WTC11 (cell line): ENCODE data around the gene CZIB. TPM values are rescaled to one million over a fixed set of nuclear protein-coding genes. Genes with fewer than 3 reads are reported as not detected.

Experiments
- ATF1 ChIP-seq: sonication (generic); formaldehyde crosslinking; IDR thresholded peaks from 2 replicates; pipeline ENCODE4 v1.8.1; 2023; ENCODE audit warnings: mild to moderate bottlenecking, moderate library complexity, missing genetic modification reagents
- ELF4 ChIP-seq: sonication (generic); formaldehyde crosslinking; IDR thresholded peaks from 2 replicates; pipeline ENCODE4 v1.8.1; 2022; ENCODE audit warnings: low read depth, mild to moderate bottlenecking, moderate library complexity, missing genetic modification reagents
- ESRRA ChIP-seq: sonication (generic); formaldehyde crosslinking; IDR thresholded peaks from 2 replicates; pipeline ENCODE4 v1.8.1; 2022; ENCODE audit warnings: mild to moderate bottlenecking, missing genetic modification reagents, borderline replicate concordance
- ETV6 ChIP-seq: sonication (generic); formaldehyde crosslinking; IDR thresholded peaks from 2 replicates; pipeline ENCODE4 v1.8.1; 2022; ENCODE audit warnings: mild to moderate bottlenecking, missing genetic modification reagents
- FOXJ3 ChIP-seq: sonication (generic); formaldehyde crosslinking; IDR thresholded peaks from 2 replicates; pipeline ENCODE4 v1.9.0; 2021; ENCODE audit warnings: missing genetic modification reagents, mild to moderate bottlenecking, borderline replicate concordance
- FOXP1 ChIP-seq: sonication (generic); formaldehyde crosslinking; IDR thresholded peaks from 2 replicates; pipeline ENCODE4 v1.8.0; 2022; ENCODE audit warnings: missing genetic modification reagents, mild to moderate bottlenecking, moderate library complexity, borderline replicate concordance
- GTF2I ChIP-seq: fragments of 250-450 bp; sonication (Bioruptor Pico); conservative IDR thresholded peaks from 2 replicates; pipeline ENCODE4 v1.4.0; 2021; ENCODE audit warnings: mild to moderate bottlenecking
- JAZF1 ChIP-seq: fragments of 250-450 bp; sonication (Bioruptor Pico); IDR thresholded peaks from 2 replicates; pipeline ENCODE4 v1.9.0; 2021; ENCODE audit warnings: moderate library complexity, mild to moderate bottlenecking, inconsistent platforms
- KAT7 ChIP-seq: sonication (generic); formaldehyde crosslinking; IDR thresholded peaks from 2 replicates; pipeline ENCODE4 v1.8.1; 2023; ENCODE audit warnings: missing genetic modification reagents, mild to moderate bottlenecking, borderline replicate concordance
- MYBL2 ChIP-seq: sonication (generic); formaldehyde crosslinking; IDR thresholded peaks from 2 replicates; pipeline ENCODE4 v1.8.1; 2023; ENCODE audit warnings: mild to moderate bottlenecking, moderate library complexity, missing genetic modification reagents
- NFATC4 ChIP-seq: fragments of 250-450 bp; sonication (Bioruptor Pico); IDR thresholded peaks from 2 replicates; pipeline ENCODE4 v1.9.0; 2021; ENCODE audit warnings: mild to moderate bottlenecking
- NFYB ChIP-seq: sonication (generic); formaldehyde crosslinking; conservative IDR thresholded peaks from 2 replicates; pipeline ENCODE4 v1.8.0; 2022; ENCODE audit warnings: low read depth, missing genetic modification reagents
- NR2C2 ChIP-seq: sonication (generic); formaldehyde crosslinking; IDR thresholded peaks from 2 replicates; pipeline ENCODE4 v1.8.0; 2022; ENCODE audit warnings: mild to moderate bottlenecking, missing genetic modification reagents
- SMAD4 ChIP-seq: sonication (generic); formaldehyde crosslinking; IDR thresholded peaks from 2 replicates; pipeline ENCODE4 v1.8.0; 2022; ENCODE audit warnings: mild to moderate bottlenecking, missing genetic modification reagents
- TEAD1 ChIP-seq: sonication (generic); formaldehyde crosslinking; IDR thresholded peaks from 2 replicates; pipeline ENCODE4 v1.8.0; 2022; ENCODE audit warnings: mild to moderate bottlenecking, missing genetic modification reagents
- ZNF263 ChIP-seq: sonication (generic); formaldehyde crosslinking; IDR thresholded peaks from 2 replicates; pipeline ENCODE4 v1.8.1; 2022; ENCODE audit warnings: low read depth, mild to moderate bottlenecking, moderate library complexity, missing genetic modification reagents
- total RNA-seq: library from RNA; stranded (reverse); gene quantifications from 3 replicates; pipeline ENCODE4 v1.2.3, GENCODE V29; 2021
- TF ChIP-seq, protein P1 (sequence below): sonication (generic); formaldehyde crosslinking; IDR thresholded peaks from 2 replicates; pipeline ENCODE4 v1.8.0; 2022; ENCODE audit warnings: mild to moderate bottlenecking, missing genetic modification reagents
- TF ChIP-seq, protein P2 (sequence below): sonication (generic); formaldehyde crosslinking; IDR thresholded peaks from 2 replicates; pipeline ENCODE4 v1.8.1; 2022; ENCODE audit warnings: mild to moderate bottlenecking, missing genetic modification reagents, moderate library complexity, borderline replicate concordance
- TF ChIP-seq, protein P3 (sequence below): sonication (generic); formaldehyde crosslinking; IDR thresholded peaks from 2 replicates; pipeline ENCODE4 v1.8.1; 2023; ENCODE audit warnings: mild to moderate bottlenecking, missing genetic modification reagents
- TF ChIP-seq, protein P4 (sequence below): sonication (generic); formaldehyde crosslinking; conservative IDR thresholded peaks from 2 replicates; pipeline ENCODE4 v1.8.1; 2023; ENCODE audit warnings: mild to moderate bottlenecking, low read depth, missing genetic modification reagents, moderate library complexity
- TF ChIP-seq, protein P5 (sequence below): sonication (generic); formaldehyde crosslinking; IDR thresholded peaks from 2 replicates; pipeline ENCODE4 v1.8.0; 2022; ENCODE audit warnings: mild to moderate bottlenecking, missing genetic modification reagents
- TF ChIP-seq, protein P6 (sequence below): sonication (generic); formaldehyde crosslinking; IDR thresholded peaks from 2 replicates; pipeline ENCODE4 v1.8.0; 2022; ENCODE audit warnings: mild to moderate bottlenecking, missing genetic modification reagents
- TF ChIP-seq, protein P7 (sequence below): fragments of 250-450 bp; sonication (Bioruptor Pico); IDR thresholded peaks from 2 replicates; pipeline ENCODE4 v1.9.0; 2021; ENCODE audit warnings: moderate library complexity, mild to moderate bottlenecking, inconsistent platforms, borderline replicate concordance
- TF ChIP-seq, protein P8 (sequence below): sonication (generic); formaldehyde crosslinking; IDR thresholded peaks from 2 replicates; pipeline ENCODE4 v1.8.1; 2023; ENCODE audit warnings: mild to moderate bottlenecking, missing genetic modification reagents, borderline replicate concordance
- TF ChIP-seq, protein P9 (sequence below): sonication (generic); formaldehyde crosslinking; IDR thresholded peaks from 2 replicates; pipeline ENCODE4 v1.8.1; 2022; ENCODE audit warnings: low read depth, missing genetic modification reagents, borderline replicate concordance

CZIB gene
- total RNA-seq, 1 experiment from 2014 or later = 41.6 TPM

DNA sequence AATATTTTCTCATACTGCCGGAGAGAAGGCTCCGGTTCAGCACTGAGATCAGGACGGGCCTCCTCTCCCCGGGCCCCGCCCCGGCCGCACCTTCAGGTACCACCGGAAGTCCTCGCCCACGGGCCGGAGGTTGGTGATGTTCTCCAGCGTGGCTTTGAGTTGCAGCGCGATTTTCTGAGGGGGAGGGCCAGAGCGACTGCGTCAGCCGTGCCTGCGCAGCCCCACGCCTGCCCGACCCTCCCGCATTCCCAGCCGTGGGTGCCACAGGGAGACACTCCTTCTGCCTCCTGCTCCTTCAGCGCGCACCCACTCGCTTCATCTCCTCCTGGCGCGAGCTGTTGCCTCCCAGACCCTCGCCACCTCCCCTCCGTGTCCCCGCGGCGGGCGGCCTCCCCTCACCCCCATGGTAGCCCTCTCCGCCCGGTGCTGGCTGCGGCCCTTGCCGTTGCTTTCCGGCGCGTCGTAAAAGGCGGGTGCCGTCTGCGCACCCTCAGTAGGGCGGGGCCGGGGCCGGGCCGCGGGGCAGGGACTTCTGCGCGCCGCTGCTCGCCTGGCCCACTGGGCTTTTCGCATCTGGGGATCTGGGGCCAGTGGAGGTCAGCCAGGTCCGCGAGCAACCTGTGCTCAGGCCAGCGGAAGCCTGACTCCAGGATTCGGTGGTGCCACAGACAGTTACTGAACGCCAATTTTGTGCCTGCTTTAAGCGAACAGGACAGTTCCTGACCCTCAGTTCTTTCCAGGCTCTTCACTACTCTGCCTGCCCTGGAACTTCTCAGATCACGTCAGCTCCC is at the start of gene CZIB (continued):
- TF ChIP-seq GTF2I (CRISPR knock-in tag) (no peak), ETV6 (CRISPR knock-in tag) (peak; percentile 73), MYBL2 (CRISPR knock-in tag) (peak; percentile 64; the same call in 1 of the 2 replicates), FOXJ3 (CRISPR knock-in tag) (no peak), ATF1 (CRISPR knock-in tag) (no peak), FOXP1 (CRISPR knock-in tag) (peak; percentile 96), NR2C2 (no peak), TEAD1 (peak; percentile 80; the same call in 1 of the 2 replicates), KAT7 (CRISPR knock-in tag) (peak; percentile 86), JAZF1 (no peak), ESRRA (CRISPR knock-in tag) (no peak; the same call in 1 of the 2 replicates), SMAD4 (CRISPR knock-in tag) (no peak), ZNF263 (CRISPR knock-in tag) (no peak), NFATC4 (no peak), NFYB (CRISPR knock-in tag) (no peak), ELF4 (CRISPR knock-in tag) (no peak)
- TF ChIP-seq, protein P1, sequence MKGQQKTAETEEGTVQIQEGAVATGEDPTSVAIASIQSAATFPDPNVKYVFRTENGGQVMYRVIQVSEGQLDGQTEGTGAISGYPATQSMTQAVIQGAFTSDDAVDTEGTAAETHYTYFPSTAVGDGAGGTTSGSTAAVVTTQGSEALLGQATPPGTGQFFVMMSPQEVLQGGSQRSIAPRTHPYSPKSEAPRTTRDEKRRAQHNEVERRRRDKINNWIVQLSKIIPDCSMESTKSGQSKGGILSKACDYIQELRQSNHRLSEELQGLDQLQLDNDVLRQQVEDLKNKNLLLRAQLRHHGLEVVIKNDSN = 0 out of 2 replicates have a peak, but pooled peaks have one; percentile 14
- TF ChIP-seq, protein P2, sequence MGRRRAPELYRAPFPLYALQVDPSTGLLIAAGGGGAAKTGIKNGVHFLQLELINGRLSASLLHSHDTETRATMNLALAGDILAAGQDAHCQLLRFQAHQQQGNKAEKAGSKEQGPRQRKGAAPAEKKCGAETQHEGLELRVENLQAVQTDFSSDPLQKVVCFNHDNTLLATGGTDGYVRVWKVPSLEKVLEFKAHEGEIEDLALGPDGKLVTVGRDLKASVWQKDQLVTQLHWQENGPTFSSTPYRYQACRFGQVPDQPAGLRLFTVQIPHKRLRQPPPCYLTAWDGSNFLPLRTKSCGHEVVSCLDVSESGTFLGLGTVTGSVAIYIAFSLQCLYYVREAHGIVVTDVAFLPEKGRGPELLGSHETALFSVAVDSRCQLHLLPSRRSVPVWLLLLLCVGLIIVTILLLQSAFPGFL (CRISPR knock-in tag) = no peak
- TF ChIP-seq, protein P3, sequence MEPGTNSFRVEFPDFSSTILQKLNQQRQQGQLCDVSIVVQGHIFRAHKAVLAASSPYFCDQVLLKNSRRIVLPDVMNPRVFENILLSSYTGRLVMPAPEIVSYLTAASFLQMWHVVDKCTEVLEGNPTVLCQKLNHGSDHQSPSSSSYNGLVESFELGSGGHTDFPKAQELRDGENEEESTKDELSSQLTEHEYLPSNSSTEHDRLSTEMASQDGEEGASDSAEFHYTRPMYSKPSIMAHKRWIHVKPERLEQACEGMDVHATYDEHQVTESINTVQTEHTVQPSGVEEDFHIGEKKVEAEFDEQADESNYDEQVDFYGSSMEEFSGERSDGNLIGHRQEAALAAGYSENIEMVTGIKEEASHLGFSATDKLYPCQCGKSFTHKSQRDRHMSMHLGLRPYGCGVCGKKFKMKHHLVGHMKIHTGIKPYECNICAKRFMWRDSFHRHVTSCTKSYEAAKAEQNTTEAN (CRISPR knock-in tag) = peak; percentile 85
- TF ChIP-seq, protein P4, sequence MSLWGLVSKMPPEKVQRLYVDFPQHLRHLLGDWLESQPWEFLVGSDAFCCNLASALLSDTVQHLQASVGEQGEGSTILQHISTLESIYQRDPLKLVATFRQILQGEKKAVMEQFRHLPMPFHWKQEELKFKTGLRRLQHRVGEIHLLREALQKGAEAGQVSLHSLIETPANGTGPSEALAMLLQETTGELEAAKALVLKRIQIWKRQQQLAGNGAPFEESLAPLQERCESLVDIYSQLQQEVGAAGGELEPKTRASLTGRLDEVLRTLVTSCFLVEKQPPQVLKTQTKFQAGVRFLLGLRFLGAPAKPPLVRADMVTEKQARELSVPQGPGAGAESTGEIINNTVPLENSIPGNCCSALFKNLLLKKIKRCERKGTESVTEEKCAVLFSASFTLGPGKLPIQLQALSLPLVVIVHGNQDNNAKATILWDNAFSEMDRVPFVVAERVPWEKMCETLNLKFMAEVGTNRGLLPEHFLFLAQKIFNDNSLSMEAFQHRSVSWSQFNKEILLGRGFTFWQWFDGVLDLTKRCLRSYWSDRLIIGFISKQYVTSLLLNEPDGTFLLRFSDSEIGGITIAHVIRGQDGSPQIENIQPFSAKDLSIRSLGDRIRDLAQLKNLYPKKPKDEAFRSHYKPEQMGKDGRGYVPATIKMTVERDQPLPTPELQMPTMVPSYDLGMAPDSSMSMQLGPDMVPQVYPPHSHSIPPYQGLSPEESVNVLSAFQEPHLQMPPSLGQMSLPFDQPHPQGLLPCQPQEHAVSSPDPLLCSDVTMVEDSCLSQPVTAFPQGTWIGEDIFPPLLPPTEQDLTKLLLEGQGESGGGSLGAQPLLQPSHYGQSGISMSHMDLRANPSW = no peak
- TF ChIP-seq, protein P5, sequence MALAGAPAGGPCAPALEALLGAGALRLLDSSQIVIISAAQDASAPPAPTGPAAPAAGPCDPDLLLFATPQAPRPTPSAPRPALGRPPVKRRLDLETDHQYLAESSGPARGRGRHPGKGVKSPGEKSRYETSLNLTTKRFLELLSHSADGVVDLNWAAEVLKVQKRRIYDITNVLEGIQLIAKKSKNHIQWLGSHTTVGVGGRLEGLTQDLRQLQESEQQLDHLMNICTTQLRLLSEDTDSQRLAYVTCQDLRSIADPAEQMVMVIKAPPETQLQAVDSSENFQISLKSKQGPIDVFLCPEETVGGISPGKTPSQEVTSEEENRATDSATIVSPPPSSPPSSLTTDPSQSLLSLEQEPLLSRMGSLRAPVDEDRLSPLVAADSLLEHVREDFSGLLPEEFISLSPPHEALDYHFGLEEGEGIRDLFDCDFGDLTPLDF (CRISPR knock-in tag) = no peak
- TF ChIP-seq, protein P6, sequence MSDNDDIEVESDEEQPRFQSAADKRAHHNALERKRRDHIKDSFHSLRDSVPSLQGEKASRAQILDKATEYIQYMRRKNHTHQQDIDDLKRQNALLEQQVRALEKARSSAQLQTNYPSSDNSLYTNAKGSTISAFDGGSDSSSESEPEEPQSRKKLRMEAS (CRISPR knock-in tag) = peak; percentile 91
- TF ChIP-seq, protein P7, sequence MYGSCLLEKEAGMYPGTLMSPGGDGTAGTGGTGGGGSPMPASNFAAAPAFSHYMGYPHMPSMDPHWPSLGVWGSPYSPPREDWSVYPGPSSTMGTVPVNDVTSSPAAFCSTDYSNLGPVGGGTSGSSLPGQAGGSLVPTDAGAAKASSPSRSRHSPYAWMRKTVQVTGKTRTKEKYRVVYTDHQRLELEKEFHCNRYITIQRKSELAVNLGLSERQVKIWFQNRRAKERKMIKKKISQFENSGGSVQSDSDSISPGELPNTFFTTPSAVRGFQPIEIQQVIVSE (CRISPR knock-in tag) = no peak
- TF ChIP-seq, protein P8, sequence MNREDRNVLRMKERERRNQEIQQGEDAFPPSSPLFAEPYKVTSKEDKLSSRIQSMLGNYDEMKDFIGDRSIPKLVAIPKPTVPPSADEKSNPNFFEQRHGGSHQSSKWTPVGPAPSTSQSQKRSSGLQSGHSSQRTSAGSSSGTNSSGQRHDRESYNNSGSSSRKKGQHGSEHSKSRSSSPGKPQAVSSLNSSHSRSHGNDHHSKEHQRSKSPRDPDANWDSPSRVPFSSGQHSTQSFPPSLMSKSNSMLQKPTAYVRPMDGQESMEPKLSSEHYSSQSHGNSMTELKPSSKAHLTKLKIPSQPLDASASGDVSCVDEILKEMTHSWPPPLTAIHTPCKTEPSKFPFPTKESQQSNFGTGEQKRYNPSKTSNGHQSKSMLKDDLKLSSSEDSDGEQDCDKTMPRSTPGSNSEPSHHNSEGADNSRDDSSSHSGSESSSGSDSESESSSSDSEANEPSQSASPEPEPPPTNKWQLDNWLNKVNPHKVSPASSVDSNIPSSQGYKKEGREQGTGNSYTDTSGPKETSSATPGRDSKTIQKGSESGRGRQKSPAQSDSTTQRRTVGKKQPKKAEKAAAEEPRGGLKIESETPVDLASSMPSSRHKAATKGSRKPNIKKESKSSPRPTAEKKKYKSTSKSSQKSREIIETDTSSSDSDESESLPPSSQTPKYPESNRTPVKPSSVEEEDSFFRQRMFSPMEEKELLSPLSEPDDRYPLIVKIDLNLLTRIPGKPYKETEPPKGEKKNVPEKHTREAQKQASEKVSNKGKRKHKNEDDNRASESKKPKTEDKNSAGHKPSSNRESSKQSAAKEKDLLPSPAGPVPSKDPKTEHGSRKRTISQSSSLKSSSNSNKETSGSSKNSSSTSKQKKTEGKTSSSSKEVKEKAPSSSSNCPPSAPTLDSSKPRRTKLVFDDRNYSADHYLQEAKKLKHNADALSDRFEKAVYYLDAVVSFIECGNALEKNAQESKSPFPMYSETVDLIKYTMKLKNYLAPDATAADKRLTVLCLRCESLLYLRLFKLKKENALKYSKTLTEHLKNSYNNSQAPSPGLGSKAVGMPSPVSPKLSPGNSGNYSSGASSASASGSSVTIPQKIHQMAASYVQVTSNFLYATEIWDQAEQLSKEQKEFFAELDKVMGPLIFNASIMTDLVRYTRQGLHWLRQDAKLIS = peak; percentile 78; the same call in 1 of the 2 replicates
- TF ChIP-seq, protein P9, sequence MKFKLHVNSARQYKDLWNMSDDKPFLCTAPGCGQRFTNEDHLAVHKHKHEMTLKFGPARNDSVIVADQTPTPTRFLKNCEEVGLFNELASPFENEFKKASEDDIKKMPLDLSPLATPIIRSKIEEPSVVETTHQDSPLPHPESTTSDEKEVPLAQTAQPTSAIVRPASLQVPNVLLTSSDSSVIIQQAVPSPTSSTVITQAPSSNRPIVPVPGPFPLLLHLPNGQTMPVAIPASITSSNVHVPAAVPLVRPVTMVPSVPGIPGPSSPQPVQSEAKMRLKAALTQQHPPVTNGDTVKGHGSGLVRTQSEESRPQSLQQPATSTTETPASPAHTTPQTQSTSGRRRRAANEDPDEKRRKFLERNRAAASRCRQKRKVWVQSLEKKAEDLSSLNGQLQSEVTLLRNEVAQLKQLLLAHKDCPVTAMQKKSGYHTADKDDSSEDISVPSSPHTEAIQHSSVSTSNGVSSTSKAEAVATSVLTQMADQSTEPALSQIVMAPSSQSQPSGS = 0 out of 2 replicates have a peak, but pooled peaks have one; percentile 24
